ENCODE results near the gene SUCLG2.

DNA sequence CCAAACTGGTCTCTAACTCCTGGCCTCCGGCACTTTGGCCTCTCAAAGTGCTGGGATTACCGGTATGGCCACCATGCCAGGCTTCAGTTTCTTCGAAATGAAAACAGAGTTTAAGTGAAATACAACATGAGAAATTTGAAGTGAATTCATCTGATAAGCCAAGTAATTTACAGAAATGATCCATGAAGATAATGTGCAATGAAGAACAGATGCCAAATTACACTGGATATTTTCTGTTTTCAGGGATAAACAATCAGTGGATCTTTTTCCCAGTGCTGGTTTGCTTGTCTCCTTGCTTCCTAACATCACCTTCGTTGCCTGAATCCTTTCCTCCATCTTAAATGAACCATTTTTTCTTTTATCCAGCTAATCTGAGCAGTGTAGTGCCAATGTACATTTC is 46.2 kb upstream of the SUCLG2 start:
- TF ChIP-seq, protein P1, sequence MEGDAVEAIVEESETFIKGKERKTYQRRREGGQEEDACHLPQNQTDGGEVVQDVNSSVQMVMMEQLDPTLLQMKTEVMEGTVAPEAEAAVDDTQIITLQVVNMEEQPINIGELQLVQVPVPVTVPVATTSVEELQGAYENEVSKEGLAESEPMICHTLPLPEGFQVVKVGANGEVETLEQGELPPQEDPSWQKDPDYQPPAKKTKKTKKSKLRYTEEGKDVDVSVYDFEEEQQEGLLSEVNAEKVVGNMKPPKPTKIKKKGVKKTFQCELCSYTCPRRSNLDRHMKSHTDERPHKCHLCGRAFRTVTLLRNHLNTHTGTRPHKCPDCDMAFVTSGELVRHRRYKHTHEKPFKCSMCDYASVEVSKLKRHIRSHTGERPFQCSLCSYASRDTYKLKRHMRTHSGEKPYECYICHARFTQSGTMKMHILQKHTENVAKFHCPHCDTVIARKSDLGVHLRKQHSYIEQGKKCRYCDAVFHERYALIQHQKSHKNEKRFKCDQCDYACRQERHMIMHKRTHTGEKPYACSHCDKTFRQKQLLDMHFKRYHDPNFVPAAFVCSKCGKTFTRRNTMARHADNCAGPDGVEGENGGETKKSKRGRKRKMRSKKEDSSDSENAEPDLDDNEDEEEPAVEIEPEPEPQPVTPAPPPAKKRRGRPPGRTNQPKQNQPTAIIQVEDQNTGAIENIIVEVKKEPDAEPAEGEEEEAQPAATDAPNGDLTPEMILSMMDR (conservative IDR thresholded peaks at IDR 0.05; ENCODE audit: low read depth, low read length) = no peak
- TF ChIP-seq CEBPB (IDR thresholded peaks at IDR 0.05; ENCODE audit: low read depth, low read length) = no peak
- no peak for TF ChIP-seq POLR2A (IDR thresholded peaks at IDR 0.05; ENCODE audit: low read depth, low read length)
- no peak for TF ChIP-seq SMC3 (IDR thresholded peaks at IDR 0.05; ENCODE audit: low read depth, low read length)
- TF ChIP-seq RCOR1 (IDR thresholded peaks at IDR 0.05; ENCODE audit: insufficient replicate concordance, low read length) = no peak
- TF ChIP-seq NFE2L2 (IDR thresholded peaks at IDR 0.05; ENCODE audit: low read depth, low read length) = no peak
- TF ChIP-seq RFX5 (IDR thresholded peaks at IDR 0.05; ENCODE audit: low read depth, low read length) = no peak
- no peak for TF ChIP-seq CHD1 (IDR thresholded peaks at IDR 0.05; ENCODE audit: low read depth, low read length)
- no peak for TF ChIP-seq MXI1 (IDR thresholded peaks at IDR 0.05; ENCODE audit: borderline replicate concordance, low read depth, low read length)
- TF ChIP-seq, protein P2, sequence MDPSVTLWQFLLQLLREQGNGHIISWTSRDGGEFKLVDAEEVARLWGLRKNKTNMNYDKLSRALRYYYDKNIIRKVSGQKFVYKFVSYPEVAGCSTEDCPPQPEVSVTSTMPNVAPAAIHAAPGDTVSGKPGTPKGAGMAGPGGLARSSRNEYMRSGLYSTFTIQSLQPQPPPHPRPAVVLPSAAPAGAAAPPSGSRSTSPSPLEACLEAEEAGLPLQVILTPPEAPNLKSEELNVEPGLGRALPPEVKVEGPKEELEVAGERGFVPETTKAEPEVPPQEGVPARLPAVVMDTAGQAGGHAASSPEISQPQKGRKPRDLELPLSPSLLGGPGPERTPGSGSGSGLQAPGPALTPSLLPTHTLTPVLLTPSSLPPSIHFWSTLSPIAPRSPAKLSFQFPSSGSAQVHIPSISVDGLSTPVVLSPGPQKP (IDR thresholded peaks at IDR 0.05; ENCODE audit: borderline replicate concordance, low read depth, low read length) = no peak
- TF ChIP-seq FOS (IDR thresholded peaks at IDR 0.05; ENCODE audit: low read depth, low read length) = no peak
- TF ChIP-seq, protein P3, sequence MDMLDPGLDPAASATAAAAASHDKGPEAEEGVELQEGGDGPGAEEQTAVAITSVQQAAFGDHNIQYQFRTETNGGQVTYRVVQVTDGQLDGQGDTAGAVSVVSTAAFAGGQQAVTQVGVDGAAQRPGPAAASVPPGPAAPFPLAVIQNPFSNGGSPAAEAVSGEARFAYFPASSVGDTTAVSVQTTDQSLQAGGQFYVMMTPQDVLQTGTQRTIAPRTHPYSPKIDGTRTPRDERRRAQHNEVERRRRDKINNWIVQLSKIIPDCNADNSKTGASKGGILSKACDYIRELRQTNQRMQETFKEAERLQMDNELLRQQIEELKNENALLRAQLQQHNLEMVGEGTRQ (IDR thresholded peaks at IDR 0.05; ENCODE audit: low read depth, low read length) = no peak
- no peak for TF ChIP-seq BHLHE40 (IDR thresholded peaks at IDR 0.05; ENCODE audit: low read depth, low read length)
- no peak for TF ChIP-seq RAD21 (IDR thresholded peaks at IDR 0.05; ENCODE audit: low read length)

All from IMR-90 (cell line).